ENCODE measurements around the gene DDR2.

GRCh38 chr1:162703708-162704107 lies 71.4 kb downstream of the DDR2 start:
- no peak for TF ChIP-seq POLR2AphosphoS5 (IDR thresholded peaks at IDR 0.05; ENCODE audit: low read depth, low read length)
- no peak for TF ChIP-seq SIN3A (IDR thresholded peaks at IDR 0.05; ENCODE audit: borderline replicate concordance, insufficient read depth, low read length)

All from PFSK-1 (cell line).